A549 (cell line): Measurements from ENCODE around the gene C1orf50. TPM values are rescaled to one million over a fixed set of nuclear protein-coding genes. Genes with fewer than 3 reads are reported as not detected.

Source experiments
- ATAC-seq, 2 experiments: fragments of 200-7000 bp in 1 of 2; fragments of >200 bp in 1 of 2; cut with Nextera tagmentation in 1 of 2; cut with Tn5 transposase in 1 of 2; 3 replicates each; pipeline versions ENCODE4 v1.8.0 to v1.9.1; 2018 to 2020; ENCODE audit warnings: mild to moderate bottlenecking in 1 of 2, moderate library complexity in 1 of 2
- CTCF ChIA-PET: fragments of 300-600 bp; sonication (Branson Sonifier 250); formaldehyde crosslinking; extraction: SDS; loops from one replicate; lab custom pipeline; 2021; ENCODE audit warnings: antibody characterized with exemption, inconsistent platforms; lab: Yijun Ruan, JAX
- POLR2A ChIA-PET: fragments of 350-600 bp; formaldehyde crosslinking; extraction: SDS; loops from one replicate; lab custom pipeline; 2021; ENCODE audit warnings: antibody characterized with exemption, inconsistent platforms; lab: Yijun Ruan, JAX
- DNase-seq, 2 experiments: peaks; one replicate each; pipeline versions ENCODE4 v3.0.0 to v3.0.0-alpha.2; 2011 to 2016; ENCODE audit warnings: low read depth in 1 of 2, low spot score in 1 of 2
- FAIRE-seq: peaks from 2 replicates; lab custom pipeline; 2011; peaks lifted over from hg19 to GRCh38; lab: Jason Lieb, UNC
- H3K27ac ChIP-seq, 2 experiments: fragments of >200 bp; sonication (Bioruptor Twin); formaldehyde crosslinking; 3 replicates each; pipeline ENCODE4 v1.5.1; 2016 to 2017
- H3K4me1 ChIP-seq: fragments of >200 bp; sonication (Bioruptor Twin); formaldehyde crosslinking; 3 replicates; pipeline ENCODE4 v1.6.1; 2016
- H3K4me2 ChIP-seq: fragments of >200 bp; sonication (Bioruptor Twin); formaldehyde crosslinking; 3 replicates; pipeline ENCODE4 v1.6.1; 2016
- H3K4me3 ChIP-seq: fragments of >200 bp; sonication (Bioruptor Twin); formaldehyde crosslinking; 3 replicates; pipeline ENCODE4 v1.5.1; 2016
- H3K9me3 ChIP-seq: fragments of >200 bp; sonication (Bioruptor Twin); formaldehyde crosslinking; 3 replicates; pipeline ENCODE4 v1.6.1; 2016
- BHLHE40 ChIP-seq: IDR thresholded peaks from 2 replicates; pipeline ENCODE4 v1.6.1; 2012; ENCODE audit warnings: low read depth, low read length, inconsistent platforms
- CBX2 ChIP-seq: fragments of 200-600 bp; sonication (generic); IDR thresholded peaks from 2 replicates; pipeline ENCODE4 v1.6.1; 2016; ENCODE audit warnings: low read depth, mild to moderate bottlenecking, borderline replicate concordance
- ELK1 ChIP-seq: fragments of 150-350 bp; IDR thresholded peaks from 2 replicates; pipeline ENCODE4 v1.6.1; 2014; ENCODE audit warnings: low read depth, mild to moderate bottlenecking, low read length
- EP300 ChIP-seq, 2 experiments: fragments of >200 bp; sonication (Bioruptor Twin); formaldehyde crosslinking; IDR thresholded peaks; 2 replicates in 1 of 2; 3 replicates in 1 of 2; pipeline ENCODE4 v1.6.1; 2016 to 2017
- FOSB ChIP-seq: fragments of 250-450 bp; sonication (Bioruptor Pico); IDR thresholded peaks from 2 replicates; pipeline ENCODE4 v1.5.0; 2020; ENCODE audit warnings: mild to moderate bottlenecking, moderate library complexity
- FOXS1 ChIP-seq: fragments of 250-450 bp; sonication (Bioruptor Pico); IDR thresholded peaks from 2 replicates; pipeline ENCODE4 v1.5.0; 2020; ENCODE audit warnings: mild to moderate bottlenecking, moderate library complexity
- GATA3 ChIP-seq: IDR thresholded peaks from 2 replicates; pipeline ENCODE4 v1.6.1; 2012; ENCODE audit warnings: borderline replicate concordance
- HMGXB4 ChIP-seq: fragments of 250-450 bp; sonication (Bioruptor Pico); IDR thresholded peaks from 2 replicates; pipeline ENCODE4 v1.5.0; 2021; ENCODE audit warnings: mild to moderate bottlenecking, moderate library complexity, borderline replicate concordance
- HOXA7 ChIP-seq: fragments of 250-450 bp; sonication (Bioruptor Pico); IDR thresholded peaks from 2 replicates; pipeline ENCODE4 v1.5.0; 2020; ENCODE audit warnings: mild to moderate bottlenecking, moderate library complexity
- JUN ChIP-seq, 2 experiments: fragments of >200 bp; sonication (Bioruptor Twin); formaldehyde crosslinking; IDR thresholded peaks; 2 replicates in 1 of 2; 3 replicates in 1 of 2; pipeline ENCODE4 v1.6.1; 2016 to 2017
- NFE2L2 ChIP-seq: fragments of 150-350 bp; conservative IDR thresholded peaks from 2 replicates; pipeline ENCODE4 v1.6.1; 2014; ENCODE audit warnings: low read length
- PBX3 ChIP-seq: IDR thresholded peaks from 2 replicates; pipeline ENCODE4 v1.6.1; 2012
- PHF8 ChIP-seq: fragments of 200-600 bp; sonication (generic); IDR thresholded peaks from 2 replicates; pipeline ENCODE4 v1.6.1; 2016; ENCODE audit warnings: low read depth, mild to moderate bottlenecking, antibody characterized with exemption, moderate library complexity, borderline replicate concordance
- POLR2A ChIP-seq: IDR thresholded peaks from 2 replicates; pipeline ENCODE4 v1.6.1; 2012; ENCODE audit warnings: mild to moderate bottlenecking, low read length
- REST ChIP-seq: fragments of 200-600 bp; sonication (generic); IDR thresholded peaks from 2 replicates; pipeline ENCODE4 v1.6.1; 2016; ENCODE audit warnings: antibody characterized with exemption, mild to moderate bottlenecking, moderate library complexity
- RFX5 ChIP-seq: fragments of 450-650 bp; IDR thresholded peaks from 2 replicates; pipeline ENCODE4 v1.7.1; 2014; ENCODE audit warnings: antibody characterized with exemption, mild to moderate bottlenecking, moderate library complexity
- ZC3H11A ChIP-seq: fragments of 450-650 bp; IDR thresholded peaks from 2 replicates; pipeline ENCODE4 v1.6.1; 2014; ENCODE audit warnings: antibody characterized with exemption, mild to moderate bottlenecking
- ZFP36 ChIP-seq: fragments of 450-650 bp; IDR thresholded peaks from 2 replicates; pipeline ENCODE4 v1.6.1; 2014; ENCODE audit warnings: borderline replicate concordance; ENCODE audit not compliant: partially characterized antibody
- WGBS: methylation state at CpG from one replicate; pipeline ENCODE4 v1.1.6; 2017; ENCODE audit errors: missing lambda C conversion rate; 5-methylcytosine and 5-hydroxymethylcytosine counted together
- polyA plus RNA-seq, 4 experiments: library from polyadenylated mRNA; depleted of rRNA in 3 of 4; stranded (reverse); fragments of >200 nt; fragmentation: RNase III in 1 of 4; extraction: RNeasy Plus Mini Kit Qiagen cat#74134 plus additional on column Dnase treatment in 1 of 4; gene quantifications; 2 replicates in 3 of 4; 3 replicates in 1 of 4; pipeline ENCODE4 v1.2.3, GENCODE V29; 2011 to 2017

C1orf50 gene
- polyA plus RNA-seq, 2 of the 4 experiments (the other 2 are of a cell fraction): 1.9 to 2.6 TPM

- peaks cover 10% of the 10 kb centered on the region; the same call in 2 of the 3 replicates for H3K4me1 ChIP-seq
- FAIRE-seq (no peak), ATAC-seq (no peak), DNase-seq (no peak)
- no peak overlapping the region for H3K27ac ChIP-seq
- WGBS: 95% methylated on average over 3 of the region's 3 CpGs
- POLR2A ChIA-PET: no interaction called here
- CTCF ChIA-PET: interaction anchor here (0.6 to 1.0 kb wide), 2 partner anchors 11 to 568 kb away, joined by 3 read pairs; partner anchors contain the start of gene MPL
- no peak overlapping the region for H3K4me3 ChIP-seq
- H3K4me2 ChIP-seq: no peak overlapping the region
- TF ChIP-seq POLR2A (no peak), PHF8 (no peak), JUN (IDR thresholded peaks at IDR 0.05) (no peak), CBX2 (no peak), ZFP36 (no peak), EP300 (IDR thresholded peaks at IDR 0.05) (no peak), ELK1 (no peak), ZC3H11A (no peak), HMGXB4 (CRISPR knock-in tag) (no peak), BHLHE40 (no peak), GATA3 (no peak), NFE2L2 (no peak), FOSB (CRISPR knock-in tag) (no peak), REST (no peak), HOXA7 (CRISPR knock-in tag) (no peak)
- no peaks in the 10 kb centered on the region for H3K9me3 ChIP-seq
Measured at GRCh38 chr1:42769811-42770210, 2.8 kb downstream of the C1orf50 start.

GRCh38 chr1:42773420-42773819 lies 6.4 kb downstream of the C1orf50 start:
- H3K27ac ChIP-seq: no peak overlapping the region
- H3K4me1 ChIP-seq: no peaks in the 10 kb centered on the region
- no peaks in the 10 kb centered on the region for H3K9me3 ChIP-seq
- POLR2A ChIA-PET: no interaction called here
- no peak for TF ChIP-seq RFX5
- no peak for TF ChIP-seq FOXS1 (CRISPR knock-in tag)
- no peak for TF ChIP-seq PBX3
- TF ChIP-seq PHF8: no peak
- ATAC-seq (no peak), DNase-seq (no peak), FAIRE-seq (no peak)
- H3K4me2 ChIP-seq: no peak overlapping the region
- CTCF ChIA-PET: interaction anchor here (0.9 to 2.6 kb wide), 2 partner anchors 128 to 300 kb away, joined by 3 to 10 read pairs; no protein-coding TSS in a partner anchor
- 92% methylated on average over 2 of the region's 2 CpGs for WGBS
- H3K4me3 ChIP-seq: no peak overlapping the region
